ENCODE measurements around the gene GAS7. TPM values are rescaled to one million over a fixed set of nuclear protein-coding genes. Genes with fewer than 3 reads are reported as not detected.

Gene GAS7
- total RNA-seq, 1 experiment from 2014 or later = 12.3 TPM

- TF ChIP-seq, protein P1, sequence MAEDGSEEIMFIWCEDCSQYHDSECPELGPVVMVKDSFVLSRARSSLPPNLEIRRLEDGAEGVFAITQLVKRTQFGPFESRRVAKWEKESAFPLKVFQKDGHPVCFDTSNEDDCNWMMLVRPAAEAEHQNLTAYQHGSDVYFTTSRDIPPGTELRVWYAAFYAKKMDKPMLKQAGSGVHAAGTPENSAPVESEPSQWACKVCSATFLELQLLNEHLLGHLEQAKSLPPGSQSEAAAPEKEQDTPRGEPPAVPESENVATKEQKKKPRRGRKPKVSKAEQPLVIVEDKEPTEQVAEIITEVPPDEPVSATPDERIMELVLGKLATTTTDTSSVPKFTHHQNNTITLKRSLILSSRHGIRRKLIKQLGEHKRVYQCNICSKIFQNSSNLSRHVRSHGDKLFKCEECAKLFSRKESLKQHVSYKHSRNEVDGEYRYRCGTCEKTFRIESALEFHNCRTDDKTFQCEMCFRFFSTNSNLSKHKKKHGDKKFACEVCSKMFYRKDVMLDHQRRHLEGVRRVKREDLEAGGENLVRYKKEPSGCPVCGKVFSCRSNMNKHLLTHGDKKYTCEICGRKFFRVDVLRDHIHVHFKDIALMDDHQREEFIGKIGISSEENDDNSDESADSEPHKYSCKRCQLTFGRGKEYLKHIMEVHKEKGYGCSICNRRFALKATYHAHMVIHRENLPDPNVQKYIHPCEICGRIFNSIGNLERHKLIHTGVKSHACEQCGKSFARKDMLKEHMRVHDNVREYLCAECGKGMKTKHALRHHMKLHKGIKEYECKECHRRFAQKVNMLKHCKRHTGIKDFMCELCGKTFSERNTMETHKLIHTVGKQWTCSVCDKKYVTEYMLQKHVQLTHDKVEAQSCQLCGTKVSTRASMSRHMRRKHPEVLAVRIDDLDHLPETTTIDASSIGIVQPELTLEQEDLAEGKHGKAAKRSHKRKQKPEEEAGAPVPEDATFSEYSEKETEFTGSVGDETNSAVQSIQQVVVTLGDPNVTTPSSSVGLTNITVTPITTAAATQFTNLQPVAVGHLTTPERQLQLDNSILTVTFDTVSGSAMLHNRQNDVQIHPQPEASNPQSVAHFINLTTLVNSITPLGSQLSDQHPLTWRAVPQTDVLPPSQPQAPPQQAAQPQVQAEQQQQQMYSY (CRISPR knock-in tag; IDR thresholded peaks at IDR 0.05) = no peak
Observed at GRCh38 chr17:10071141-10071540, 127.3 kb downstream of the GAS7 start (continued).

- Mint-ChIP-seq H3K27ac (no peak overlapping the region), H3K4me1 (peaks cover 10% of the 10 kb centered on the region), H3K9me3 (peaks cover 2% of the 10 kb centered on the region), H3K27me3 (ENCODE audit: low read depth) (no peaks in the 10 kb centered on the region), H3K36me3 (peaks cover under 1% of the 10 kb centered on the region; the same call in 1 of the 2 replicates), H3K4me3 (no peak overlapping the region)
- CTCF ChIA-PET = interaction anchor here (0.6 kb wide), 1 partner anchor 59 kb away, joined by 3 read pairs; no protein-coding TSS in a partner anchor
- DNase-seq (ENCODE audit: low spot score) = no peak
- ATAC-seq = no peak
- TF ChIP-seq, protein P2, sequence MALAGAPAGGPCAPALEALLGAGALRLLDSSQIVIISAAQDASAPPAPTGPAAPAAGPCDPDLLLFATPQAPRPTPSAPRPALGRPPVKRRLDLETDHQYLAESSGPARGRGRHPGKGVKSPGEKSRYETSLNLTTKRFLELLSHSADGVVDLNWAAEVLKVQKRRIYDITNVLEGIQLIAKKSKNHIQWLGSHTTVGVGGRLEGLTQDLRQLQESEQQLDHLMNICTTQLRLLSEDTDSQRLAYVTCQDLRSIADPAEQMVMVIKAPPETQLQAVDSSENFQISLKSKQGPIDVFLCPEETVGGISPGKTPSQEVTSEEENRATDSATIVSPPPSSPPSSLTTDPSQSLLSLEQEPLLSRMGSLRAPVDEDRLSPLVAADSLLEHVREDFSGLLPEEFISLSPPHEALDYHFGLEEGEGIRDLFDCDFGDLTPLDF (CRISPR knock-in tag; IDR thresholded peaks at IDR 0.05) = no peak
- TF ChIP-seq KAT7 (CRISPR knock-in tag; IDR thresholded peaks at IDR 0.05; ENCODE audit: borderline replicate concordance) (no peak), IRF2 (CRISPR knock-in tag; IDR thresholded peaks at IDR 0.05; ENCODE audit: borderline replicate concordance, low read depth) (no peak), ZNF219 (CRISPR knock-in tag; IDR thresholded peaks at IDR 0.05; ENCODE audit: borderline replicate concordance) (no peak), JAZF1 (CRISPR knock-in tag; IDR thresholded peaks at IDR 0.05) (no peak), PRRX2 (CRISPR knock-in tag; IDR thresholded peaks at IDR 0.05) (no peak), FOXP1 (CRISPR knock-in tag; IDR thresholded peaks at IDR 0.05; ENCODE audit: borderline replicate concordance) (no peak), RORB (CRISPR knock-in tag; IDR thresholded peaks at IDR 0.05) (no peak), CREM (CRISPR knock-in tag; IDR thresholded peaks at IDR 0.05) (no peak), ZNF263 (CRISPR knock-in tag; IDR thresholded peaks at IDR 0.05; ENCODE audit: low read depth) (no peak), RELA (CRISPR knock-in tag; IDR thresholded peaks at IDR 0.05; ENCODE audit: borderline replicate concordance) (no peak), NFE2L1 (CRISPR knock-in tag; IDR thresholded peaks at IDR 0.05) (no peak), ZSCAN18 (CRISPR knock-in tag; IDR thresholded peaks at IDR 0.05) (no peak), CDX4 (CRISPR knock-in tag; IDR thresholded peaks at IDR 0.05; ENCODE audit: borderline replicate concordance) (no peak)
- TF ChIP-seq, protein P3, sequence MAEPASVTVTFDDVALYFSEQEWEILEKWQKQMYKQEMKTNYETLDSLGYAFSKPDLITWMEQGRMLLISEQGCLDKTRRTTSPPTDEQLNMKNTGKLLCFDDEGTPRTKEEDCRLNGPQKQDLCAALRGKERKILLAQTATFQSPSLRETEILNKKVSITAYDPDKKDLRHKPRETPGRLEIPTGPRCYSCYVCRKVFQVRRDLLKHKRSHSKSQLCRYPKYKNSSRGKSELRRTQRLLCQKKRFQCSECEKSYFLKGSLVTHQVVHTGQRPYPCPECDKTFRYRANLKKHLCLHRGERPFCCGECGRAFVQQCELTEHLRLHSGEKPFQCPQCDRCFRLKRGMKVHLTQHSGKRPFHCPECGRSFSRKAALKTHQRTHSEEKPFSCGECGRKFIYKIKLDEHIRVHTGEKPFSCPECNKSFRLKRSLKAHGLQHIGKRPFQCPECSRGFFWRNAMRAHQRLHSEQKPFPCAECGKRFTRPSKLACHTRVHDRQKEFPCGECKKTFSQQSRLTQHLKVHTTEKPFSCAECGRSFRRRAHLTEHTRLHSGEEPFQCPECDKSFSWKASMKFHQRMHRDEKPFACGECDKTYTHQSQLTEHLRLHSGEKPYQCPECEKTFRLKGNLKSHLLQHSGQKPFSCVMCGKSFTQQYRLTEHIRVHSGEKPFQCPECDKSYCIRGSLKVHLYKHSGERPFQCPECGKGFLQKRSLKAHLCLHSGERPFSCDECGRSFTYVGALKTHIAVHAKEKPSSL (CRISPR knock-in tag; conservative IDR thresholded peaks at IDR 0.05) = no peak
- TF ChIP-seq, protein P4, sequence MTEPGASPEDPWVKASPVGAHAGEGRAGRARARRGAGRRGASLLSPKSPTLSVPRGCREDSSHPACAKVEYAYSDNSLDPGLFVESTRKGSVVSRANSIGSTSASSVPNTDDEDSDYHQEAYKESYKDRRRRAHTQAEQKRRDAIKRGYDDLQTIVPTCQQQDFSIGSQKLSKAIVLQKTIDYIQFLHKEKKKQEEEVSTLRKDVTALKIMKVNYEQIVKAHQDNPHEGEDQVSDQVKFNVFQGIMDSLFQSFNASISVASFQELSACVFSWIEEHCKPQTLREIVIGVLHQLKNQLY (CRISPR knock-in tag; IDR thresholded peaks at IDR 0.05) = no peak
- TF ChIP-seq, protein P5, sequence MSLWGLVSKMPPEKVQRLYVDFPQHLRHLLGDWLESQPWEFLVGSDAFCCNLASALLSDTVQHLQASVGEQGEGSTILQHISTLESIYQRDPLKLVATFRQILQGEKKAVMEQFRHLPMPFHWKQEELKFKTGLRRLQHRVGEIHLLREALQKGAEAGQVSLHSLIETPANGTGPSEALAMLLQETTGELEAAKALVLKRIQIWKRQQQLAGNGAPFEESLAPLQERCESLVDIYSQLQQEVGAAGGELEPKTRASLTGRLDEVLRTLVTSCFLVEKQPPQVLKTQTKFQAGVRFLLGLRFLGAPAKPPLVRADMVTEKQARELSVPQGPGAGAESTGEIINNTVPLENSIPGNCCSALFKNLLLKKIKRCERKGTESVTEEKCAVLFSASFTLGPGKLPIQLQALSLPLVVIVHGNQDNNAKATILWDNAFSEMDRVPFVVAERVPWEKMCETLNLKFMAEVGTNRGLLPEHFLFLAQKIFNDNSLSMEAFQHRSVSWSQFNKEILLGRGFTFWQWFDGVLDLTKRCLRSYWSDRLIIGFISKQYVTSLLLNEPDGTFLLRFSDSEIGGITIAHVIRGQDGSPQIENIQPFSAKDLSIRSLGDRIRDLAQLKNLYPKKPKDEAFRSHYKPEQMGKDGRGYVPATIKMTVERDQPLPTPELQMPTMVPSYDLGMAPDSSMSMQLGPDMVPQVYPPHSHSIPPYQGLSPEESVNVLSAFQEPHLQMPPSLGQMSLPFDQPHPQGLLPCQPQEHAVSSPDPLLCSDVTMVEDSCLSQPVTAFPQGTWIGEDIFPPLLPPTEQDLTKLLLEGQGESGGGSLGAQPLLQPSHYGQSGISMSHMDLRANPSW (CRISPR knock-in tag; conservative IDR thresholded peaks at IDR 0.05; ENCODE audit: low read depth) = no peak
- POLR2A ChIA-PET = no interaction called here
Observed at GRCh38 chr17:10070690-10071089, 127.7 kb downstream of the GAS7 start.

All from WTC11 (cell line).